Gastroesophageal sphincter (tissue), 3 donors: ENCODE results near the gene DNAJC24.

Experiments
- CTCF ChIP-seq, 4 experiments: fragments of 200-600 bp in 2 of 4; fragments of 450-650 bp in 2 of 4; sonication (generic) in 1 of 4; IDR thresholded peaks; one replicate each; pipeline ENCODE4 v1.5.1; 2017 to 2019; ENCODE audit warnings: antibody characterized with exemption in 4 of 4, mild to moderate bottlenecking in 2 of 4, moderate library complexity in 2 of 4
- POLR2A ChIP-seq, 2 donors: fragments of 450-650 bp; IDR thresholded peaks; one replicate each; pipeline ENCODE4 v1.6.1; 2017; ENCODE audit warnings: antibody characterized with exemption in 2 of 2, mild to moderate bottlenecking in 2 of 2, moderate library complexity in 1 of 2

- no peak for TF ChIP-seq CTCF (IDR thresholded peaks at IDR 0.05)
- no peak for TF ChIP-seq POLR2A (IDR thresholded peaks at IDR 0.05)
Observed at GRCh38 chr11:31408201-31408600, 38.5 kb downstream of the DNAJC24 start.
